ENCODE measurements around the gene HOXC9.

HOXC9 gene

DNA sequence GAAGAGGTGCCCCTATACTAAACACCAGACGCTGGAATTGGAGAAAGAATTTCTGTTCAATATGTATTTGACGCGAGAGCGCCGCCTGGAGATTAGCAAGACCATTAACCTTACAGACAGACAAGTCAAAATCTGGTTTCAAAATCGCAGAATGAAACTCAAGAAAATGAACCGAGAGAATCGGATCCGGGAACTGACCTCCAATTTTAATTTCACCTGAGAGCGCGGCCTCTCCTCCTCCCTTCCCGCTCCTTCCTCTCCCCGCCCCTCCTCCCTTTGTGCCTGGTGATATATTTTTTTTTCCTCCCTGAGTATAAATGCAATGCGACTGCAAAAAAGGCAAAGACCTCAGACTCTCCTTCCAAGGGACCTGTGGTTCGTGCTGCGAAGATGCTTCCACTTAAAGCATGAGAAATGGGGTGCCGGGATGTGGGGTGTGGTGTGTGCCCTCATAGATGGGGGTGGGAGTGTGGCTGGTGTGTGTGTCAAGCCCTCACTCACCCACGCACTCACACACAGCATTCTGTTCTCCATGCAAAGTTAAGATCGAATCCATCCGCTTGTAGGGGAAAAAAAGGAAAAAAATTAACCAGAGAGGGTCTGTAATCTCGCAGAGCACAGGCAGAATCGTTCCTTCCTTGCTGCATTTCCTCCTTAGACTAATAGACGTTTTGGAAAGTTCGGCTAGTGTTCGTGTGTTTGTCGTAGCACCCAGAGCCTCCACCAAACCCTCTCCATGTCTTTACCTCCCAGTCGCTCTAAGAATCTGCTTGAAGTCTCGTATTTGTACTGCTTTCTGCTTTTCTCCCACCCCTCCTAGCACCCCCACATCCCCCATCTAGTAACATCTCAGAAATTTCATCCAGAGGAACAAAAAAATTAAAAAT lies 10.5 kb upstream of the HOXC9 start:
- no peak for DNase-seq

DNA sequence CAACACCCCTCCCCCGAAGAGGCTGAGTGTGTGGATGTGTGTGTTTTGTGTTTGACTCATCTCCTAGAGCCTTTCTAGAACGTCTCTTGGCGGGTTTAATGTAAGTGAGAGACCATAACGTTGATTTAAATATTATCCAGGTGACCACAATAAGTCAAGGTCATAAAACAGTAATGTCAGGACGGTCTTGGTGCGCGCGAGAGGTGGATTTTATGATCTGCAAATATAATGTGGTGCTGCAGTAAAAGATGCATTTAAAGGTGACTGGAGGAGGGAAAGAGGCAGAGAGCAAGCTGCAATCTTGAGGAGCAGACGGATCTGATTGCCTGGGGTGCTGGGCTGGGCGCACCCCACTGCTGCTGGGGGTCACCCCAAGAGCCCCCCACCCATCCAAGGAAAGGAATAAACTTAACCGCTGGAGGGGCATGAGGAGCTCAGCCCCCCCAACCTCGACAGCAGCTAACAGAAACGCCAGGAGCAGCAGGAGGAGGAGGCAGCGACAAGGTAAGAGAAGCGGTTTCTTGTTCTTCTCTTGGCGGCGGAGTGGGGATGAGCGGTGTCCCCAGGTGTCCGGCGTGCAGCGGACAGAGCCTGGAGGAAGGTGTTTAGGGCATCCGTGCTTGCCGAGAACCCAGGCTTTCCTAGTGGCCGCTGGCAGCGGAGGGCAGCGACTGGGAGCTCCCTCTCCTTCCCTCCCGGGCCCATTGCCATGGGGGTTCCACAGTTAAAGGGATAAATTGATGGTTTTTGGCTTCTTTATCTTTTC lies 9.5 kb upstream of the HOXC9 start:
- DNase-seq, result no peak

DNA sequence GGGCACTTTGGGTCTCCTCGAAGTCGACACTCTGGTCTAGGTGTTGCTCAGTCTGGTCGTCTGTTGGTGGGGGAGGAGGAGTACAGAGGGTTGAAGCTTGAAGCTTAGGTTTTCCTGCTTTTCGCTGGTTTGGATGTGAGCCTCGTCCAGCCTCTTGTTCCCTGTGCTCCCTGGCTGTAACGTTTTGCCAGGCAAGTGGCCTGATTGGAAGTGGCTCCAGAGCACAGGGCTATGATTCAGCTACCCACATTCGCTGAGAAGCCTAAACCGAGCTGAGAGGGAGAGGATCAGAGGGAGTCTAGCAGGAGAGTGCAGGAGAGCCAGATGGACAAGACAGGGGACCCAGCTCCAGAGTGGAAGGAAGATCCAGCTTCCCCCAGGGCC lies 8.9 kb upstream of the HOXC9 start:
- no peak for DNase-seq

DNA sequence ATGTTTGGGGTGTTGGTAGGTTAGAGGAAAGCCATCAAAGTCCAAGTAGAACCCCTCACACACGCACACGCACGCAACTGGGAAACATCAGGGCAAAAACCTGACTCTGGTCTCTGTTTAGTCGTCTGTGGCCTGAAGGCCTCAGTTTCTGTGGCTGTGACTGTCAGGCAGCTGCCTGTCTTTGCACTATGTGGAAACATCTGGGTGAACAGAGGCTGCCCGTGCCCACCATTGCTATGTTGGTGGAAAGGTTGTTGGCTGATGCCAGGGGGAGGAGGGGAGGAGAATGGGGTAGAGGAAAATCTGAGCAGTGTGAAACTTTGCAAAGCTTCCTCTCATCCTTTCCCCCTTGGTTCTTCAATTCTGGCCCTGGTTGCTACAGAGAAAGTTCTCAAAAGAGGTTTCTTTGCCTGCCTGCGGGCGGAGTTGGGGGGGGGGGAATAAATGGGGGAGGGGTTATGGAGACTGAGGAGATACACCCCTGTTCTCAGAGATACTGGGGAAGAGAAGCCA lies 7.5 kb upstream of the HOXC9 start:
- no peak for DNase-seq

DNA sequence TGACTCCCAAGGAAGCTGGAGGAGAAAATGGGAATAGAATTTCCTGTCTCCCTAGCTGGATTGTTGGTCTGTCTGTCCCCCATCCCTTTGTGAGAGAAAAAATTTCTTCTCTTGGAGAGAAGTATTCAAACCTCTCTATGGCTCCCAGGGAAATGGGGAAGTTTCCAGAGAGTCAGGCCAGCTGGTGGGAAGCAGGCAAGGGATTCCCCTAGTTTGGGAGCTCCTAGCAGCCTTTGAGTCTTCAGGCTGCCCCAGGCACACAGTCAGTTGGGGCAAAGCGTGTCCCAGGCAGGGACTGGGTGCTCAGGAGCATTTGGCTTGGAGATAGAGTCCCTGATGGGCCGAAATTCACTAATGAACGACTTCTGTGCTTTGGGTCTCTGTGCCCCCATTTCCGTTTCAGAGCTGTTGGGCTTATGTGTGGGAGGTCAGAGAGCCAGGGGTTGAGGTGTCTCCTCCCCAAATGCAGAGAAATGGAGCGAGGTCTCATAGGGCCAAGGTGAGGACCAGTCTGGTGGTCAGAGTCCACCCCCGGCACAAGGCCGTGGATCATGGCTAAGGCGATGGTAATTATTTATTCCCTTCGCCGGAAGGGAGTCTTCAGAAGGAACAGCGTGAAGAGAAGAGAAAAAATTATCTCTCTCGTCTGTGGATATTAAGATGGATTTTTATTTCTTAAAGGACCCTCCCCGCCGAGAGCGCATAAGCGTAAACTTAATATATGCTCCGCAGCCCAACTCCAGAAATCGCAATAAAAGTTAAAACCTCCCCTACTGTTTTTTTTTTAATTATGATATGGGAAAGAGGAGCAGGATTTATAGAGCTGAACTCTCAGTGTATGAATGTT lies 6.6 kb upstream of the HOXC9 start:
- no peak for DNase-seq

DNA sequence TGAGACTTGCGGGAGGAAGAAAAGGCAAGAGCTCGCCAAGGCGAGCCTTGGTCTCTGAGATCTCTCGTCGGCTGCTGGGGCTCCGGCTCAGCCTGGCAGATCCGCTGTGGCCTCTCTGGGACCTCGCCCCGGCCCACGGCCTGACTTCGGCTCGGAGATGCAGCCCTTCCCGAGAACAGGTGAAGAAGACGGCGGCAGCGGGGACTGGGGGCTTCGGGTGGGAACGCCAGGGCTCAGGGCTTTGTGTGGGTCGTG lies 6.0 kb upstream of the HOXC9 start:
- no peak for DNase-seq

DNA sequence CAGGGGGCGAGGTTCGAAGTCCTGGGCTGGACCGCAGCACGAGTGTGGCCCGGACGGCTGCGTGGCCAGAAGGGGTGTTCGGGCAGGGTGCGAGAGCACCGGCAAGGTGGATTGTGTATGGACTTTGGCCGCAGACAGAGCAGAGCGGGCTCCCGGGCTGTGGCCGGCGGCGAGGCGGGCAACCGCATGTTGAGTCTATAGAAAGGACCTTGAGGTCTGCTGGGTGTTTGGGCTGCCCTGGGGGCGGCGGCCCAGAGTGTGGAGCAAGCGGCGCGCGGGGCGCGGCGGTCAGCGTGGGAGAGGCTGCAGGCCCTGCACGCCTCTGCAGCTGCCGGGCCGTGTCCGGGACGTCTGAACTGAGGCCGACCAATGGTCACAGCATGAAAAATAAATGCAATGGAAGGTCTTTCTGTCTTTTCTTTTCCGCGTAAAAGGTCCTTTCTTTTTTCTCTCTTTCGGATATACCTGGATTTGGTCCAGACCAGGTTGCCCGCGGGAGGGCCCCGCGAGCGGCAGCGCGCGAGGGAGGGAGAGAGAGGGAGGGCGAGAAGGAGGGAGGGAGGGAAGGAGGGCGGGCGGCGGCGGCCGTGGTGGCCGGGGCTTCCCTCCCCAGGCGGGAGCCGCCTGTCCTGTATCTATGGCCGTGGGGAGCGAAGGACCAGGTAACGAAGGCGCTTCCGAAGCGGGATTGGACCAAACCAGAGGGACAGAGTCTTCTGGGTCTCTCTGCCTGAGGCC lies 5.5 kb upstream of the HOXC9 start:
- DNase-seq, result no peak

DNA sequence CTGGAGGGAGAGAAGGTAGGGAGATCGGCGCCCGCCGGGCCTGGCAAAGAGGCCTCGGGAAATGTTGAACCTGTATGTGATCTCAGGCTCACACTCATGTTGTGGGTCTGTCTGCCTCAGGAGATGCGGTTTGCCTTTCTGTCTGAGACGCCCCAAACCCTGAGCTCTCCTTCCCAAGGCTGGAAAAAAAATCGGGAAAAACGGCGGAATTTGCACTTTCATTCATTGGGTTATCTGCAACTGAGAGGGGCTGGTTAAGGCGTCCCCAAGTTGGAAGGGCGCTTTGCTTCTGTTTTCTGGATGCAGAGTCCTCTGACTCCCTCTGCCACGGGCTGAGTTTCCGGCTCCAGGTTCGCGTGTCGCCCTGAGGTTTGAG lies 5.0 kb upstream of the HOXC9 start:
- DNase-seq, result no peak

DNA sequence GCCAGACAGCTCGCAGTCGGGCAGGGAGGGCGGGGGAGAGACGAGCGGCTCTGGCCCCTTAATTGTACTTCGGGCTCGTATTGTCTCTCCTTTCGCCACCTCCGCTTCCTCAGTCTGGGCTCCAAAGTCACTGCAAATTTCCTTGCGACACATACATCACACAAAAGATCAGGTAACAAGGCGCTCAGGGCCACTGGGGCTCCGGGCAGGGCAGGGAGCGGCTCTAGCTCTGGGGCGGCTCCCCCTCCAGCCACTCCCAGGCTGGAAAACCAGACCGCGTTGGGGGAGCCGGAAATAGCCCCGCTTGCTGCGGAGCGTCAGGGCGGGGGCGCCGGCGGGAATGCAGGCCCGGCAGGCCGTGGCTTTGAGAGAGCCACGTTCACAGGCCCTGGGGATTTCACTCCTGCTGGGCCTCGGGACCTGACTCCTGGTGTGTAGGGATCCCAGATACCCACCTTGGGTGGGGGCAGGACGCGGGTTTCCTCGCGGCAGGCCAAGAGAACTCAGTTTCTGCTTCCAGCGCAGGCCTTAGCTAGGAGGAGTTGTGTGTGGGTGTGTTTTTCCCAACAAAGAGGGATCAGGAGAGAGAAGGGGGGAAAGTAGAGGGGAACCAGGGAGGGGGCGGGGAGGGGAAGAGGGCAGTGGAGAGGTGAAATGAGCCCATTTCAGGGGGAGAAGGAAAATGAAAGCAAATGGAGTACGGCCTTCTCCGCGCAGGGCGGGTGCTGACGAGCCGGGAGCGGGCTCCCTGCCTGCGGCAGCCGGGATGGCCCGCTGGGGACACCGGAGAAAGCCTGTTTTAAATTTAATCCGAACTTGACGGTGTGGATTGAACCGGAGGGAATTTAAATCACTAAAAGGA lies 4.4 kb upstream of the HOXC9 start:
- no peak for DNase-seq

DNA sequence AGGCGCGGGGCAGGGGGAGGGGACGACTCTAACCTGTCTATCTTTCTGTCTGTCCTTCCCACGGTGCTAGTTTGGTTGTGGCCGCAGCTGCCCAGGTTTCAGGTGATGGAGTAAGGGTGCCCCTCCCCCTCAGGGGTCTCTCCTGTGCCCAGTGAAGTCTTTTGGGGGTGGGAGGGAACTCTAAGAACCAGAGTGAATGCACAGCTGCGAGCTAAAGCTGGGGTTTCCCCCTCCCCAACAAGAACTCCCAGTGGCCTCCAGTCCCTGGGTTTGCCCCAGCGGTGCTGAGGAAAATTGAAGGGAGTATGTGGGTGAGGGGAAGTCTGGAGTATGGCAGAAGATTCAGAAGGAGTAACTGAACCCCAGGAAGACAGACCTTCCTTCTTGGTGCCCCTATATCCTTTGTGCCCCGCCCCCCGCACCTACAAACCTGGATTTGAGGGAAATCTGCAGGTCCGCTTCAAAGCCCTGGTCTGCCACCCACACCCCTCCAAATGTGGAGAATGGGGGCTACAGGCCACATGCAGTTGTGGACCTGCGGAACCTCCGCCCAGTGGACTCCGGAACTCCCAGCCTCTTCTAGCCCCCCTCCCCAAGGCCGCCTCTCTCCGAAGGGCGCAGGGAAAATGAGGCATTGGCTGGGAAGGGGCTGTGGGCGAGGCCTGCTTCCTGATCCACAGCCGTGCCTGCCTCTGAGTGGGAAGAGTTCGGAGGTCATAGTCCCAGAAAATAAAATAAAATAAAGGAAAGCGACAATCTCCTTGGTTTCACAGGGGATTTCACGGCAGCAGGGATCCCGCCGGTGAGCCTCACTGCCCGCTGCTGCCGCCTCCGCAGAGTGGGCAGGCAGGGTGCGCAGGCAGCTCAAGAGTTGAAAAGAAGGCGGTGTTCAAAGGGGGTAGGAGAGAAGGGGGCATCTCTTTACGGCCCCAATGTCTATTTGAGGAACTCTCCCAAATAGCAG lies 3.4 kb upstream of the HOXC9 start:
- no peak for DNase-seq

DNA sequence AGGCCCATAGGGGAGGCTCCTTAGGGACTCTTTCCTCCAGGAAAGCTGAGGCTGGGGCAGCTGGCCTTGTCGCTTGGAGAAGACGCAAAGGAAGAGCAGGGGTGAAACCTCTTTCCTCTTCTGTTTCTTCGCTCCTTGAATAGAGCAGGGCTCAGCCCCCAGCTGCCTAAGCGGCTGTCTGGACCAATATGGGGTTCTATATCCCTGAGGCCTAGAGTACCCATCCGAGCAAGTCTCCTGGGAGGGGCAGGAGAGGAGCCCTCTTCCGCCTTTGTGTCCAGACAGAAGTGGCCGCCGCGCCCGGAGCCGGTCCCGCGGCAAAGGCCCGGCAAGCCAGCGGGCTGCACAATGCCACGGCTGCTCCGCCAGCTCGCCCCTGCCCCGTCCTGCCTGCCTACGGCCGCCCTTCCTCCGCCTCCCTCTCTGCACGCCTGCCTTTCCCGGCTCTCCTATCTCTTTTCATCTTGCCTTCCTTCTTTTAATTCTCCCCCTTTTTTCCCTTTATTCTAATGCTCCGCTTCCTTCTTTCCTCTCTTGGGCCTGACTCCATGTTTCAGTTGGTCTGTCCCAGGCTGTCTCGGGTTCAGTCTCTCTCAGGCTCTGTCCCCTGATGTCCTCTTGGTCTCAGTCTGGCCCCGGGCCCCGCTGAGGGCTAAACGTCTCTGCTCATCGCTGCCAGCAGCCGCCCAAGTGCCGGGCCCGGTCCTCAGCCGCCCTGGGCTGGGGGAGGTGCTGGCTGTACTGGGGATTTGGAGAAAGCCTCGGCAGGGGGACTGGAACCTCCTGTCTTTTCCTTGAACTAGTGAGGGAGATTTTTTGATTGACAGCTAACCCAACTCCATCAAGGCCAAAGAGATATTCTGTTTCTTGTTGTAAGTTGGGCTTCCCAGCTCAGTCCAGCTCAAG lies 2.5 kb upstream of the HOXC9 start:
- DNase-seq, result no peak

DNA sequence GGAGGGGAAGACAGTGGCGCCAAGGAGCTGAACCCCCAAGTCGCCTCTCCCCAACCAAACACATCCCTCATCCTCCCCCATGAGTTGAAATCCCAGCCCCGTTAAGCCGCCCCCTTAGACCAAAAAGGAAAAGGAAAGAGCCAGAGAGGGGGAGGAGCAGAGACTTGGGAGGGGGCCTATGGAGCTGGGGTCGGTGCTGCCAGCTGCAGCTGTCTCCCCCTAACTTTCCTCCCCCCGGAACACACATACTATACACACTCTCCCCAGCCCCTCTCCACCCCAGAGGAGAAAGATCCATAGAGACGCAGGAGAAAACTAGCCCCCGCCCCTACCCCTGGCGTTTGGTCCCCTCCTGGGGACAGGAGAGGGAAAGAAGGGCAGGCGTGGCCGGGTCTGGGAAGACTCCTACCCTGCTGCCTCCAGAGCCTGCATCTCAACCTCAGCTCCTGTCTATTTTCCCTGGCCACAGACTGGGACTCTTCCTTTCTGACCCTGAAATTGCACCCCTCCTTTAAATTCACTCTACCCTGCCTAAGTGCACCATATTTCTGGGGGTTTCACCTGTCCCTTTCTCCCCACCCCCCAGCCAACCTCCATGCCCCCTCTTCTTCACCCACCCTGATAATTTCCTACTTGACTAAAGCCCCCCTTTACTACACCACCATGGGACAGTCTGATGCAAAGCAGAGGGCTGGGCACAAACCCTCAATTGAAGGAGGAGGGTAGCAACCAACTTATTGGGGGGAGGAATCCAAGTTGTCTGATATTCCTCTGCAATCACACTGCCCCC lies 1.7 kb upstream of the HOXC9 start:
- no peak for DNase-seq

DNA sequence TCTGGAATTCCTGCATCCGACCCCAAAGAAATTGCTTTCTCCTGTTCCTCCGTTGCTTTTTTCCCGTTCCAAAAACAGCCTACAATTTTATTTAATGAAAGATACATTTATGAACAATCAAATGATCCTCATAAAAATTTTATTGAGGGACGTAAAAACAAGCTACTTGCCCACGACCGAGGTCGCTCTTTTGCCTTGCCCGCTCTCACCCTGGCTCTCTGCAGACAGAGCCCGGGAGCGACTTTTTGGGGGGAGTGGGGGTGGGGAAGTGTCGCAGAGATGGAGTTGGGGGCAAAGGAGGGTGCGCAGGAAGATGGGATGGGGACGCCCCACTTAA lies 1.1 kb upstream of the HOXC9 start:
- DNase-seq, result no peak

DNA sequence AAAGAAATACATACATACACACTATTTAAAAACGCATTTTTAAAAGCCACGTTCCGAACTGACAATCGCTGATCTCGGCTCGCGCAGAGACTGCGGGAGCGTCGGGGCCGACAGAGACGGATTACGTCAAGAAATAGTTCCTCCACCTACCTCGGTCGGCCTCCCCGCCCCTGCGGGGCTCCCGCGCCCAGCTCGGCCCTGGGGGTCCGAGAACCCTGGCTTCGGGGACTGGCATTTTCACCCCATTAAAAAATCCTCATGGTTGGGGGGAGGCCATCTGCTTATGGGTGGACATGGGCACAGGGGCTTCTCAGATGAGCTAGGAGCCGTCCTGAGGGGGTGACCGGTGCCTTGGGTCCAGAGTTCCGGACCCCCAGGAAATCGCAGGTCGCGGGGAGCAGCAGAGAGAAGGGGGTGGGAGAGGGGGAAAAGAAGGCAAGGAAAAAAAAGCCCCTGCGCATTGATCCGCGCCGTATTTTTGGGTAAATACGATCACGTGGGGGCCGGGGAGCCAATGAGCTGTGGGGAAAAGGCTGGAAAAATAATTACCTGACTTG lies 324 bp upstream of the HOXC9 start:
- no peak for DNase-seq

DNA sequence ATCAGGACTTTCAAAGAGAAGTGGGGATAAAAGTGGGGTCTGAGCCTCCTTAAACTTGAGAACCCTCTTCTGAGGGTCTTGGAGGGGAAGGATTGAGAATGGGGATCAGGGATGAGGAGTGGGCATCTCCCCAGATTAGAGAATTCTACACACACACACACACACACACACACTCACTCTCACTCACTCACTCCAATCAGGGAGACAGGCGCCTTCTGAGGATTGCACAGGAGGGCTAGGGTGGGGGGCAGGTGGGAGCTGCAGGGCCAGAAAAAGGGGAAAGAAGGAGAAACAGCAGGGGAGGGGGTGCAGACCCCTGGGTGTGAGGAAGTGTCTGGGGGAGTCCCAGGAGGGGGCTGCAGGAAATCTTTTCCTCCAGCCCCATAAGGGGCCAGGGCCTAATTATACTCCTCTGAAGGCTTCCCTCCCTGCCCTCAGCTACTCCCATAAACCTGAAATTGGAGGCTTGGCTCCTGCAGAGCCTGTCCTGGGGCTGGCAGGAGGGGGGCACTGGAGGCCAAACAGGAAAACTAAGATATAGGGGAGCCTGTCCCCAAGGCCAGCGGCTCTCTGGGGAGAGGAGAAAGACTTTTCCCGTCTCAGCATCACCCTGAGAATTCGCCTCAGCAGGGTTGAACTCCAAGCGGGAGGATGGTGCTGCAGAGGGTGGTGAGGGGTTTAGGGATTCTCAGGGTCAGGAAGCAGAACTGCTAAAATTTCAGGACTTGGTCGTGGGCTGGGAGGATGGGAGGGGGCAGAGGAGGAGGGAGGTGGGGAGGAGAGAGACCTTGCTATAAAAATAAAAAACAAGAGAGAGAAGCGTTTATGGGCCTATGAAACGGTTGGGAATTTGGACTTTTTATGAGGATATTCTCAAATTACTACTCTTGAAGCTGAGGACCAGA lies 1.6 kb downstream of the HOXC9 start:
- DNase-seq, result no peak

DNA sequence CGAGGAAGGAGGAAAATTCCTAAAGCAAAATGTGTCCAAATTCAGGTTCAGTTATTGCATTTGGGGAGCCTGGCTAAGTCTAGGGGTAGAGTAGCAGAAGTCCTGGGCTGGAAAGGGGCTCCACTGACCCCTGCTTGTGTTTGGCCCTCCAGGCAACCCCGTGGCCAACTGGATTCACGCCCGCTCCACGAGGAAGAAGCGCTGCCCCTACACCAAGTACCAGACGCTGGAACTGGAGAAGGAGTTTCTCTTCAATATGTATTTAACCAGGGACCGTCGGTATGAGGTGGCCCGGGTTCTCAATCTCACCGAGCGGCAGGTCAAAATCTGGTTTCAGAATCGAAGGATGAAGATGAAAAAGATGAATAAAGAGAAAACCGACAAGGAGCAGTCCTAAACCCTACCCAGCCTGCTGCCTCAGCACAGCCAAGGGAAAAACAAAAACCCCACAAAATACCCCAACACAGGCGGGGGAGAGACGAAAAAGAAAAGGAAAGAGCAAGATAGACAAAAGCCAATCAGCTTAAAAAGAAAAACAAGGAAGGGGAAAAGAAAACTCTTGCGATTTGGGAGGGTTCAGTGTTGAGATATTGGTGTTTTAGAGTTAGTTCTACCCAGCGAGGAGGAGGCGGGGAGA lies 2.4 kb downstream of the HOXC9 start:
- DNase-seq, result no peak

DNA sequence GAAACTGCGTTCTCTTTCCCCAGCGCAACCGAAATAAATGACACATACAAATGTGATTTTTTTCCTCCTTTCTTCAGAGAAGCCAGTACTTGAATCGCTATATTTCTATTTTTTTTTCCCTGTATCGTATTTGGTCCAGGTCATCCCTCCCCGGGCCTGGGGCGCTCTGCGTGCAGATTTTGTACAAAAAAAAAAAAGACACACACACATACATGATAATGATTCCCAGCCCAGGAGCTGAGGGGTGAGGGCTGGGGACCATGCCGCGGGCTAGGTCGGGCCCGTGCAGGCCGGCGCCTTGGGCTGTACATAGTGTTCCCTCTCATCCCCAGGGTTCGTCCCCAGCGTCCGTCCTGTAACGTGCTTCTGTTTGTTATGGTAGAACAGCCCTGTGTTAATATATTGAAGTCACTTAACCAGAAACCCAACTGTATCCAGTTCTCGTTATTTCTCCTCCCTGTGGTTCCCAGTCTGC lies 3.0 kb downstream of the HOXC9 start:
- no peak for DNase-seq

Measured in effector CD4-positive, alpha-beta T cell (primary cell).